ENCODE data around the gene SLCO2A1.

The SLCO2A1 gene

GRCh38 chr3:133997871-133998635, 31.7 kb downstream of the SLCO2A1 start:
- no peak for DNase-seq

DNA sequence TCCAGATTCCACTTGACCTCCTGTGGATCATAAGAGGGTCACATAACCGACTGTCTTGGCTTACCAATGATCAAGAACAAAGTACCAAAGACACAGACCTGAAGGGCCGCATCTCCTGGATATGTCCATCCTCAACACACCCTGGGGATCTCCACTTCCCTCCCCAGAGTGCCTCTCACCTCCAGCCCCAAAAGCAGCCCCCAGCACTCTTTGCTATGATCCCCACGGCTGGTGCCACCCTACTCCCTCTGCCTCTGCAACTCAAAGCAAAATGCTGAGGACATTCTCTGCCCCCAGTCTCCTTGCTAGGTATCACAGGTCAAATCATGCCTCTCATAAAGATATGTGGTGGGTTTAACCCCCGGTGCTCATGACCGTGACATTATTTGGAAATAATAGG, 32.7 kb downstream of the SLCO2A1 start:
- DNase-seq, result no peak

DNA sequence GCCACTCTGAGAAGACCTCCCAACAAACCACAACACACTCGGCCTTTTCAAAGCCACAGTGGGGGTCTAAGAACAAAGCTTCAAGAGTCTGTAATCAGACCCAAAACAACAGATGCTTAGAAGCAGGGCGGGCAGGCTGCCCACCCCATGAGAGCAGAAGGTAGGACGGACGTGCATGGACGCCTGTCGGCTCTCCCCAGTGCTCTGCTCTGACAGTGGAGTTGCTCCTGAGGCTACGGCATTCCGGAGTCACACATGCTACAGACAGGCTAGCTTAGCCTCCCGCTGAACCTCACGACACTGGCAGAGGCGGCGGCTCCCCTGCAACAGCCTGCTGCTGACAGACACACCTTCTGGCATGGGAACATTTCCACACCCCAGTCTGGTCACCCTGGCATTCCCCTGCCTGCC, 33.5 kb downstream of the SLCO2A1 start:
- DNase-seq, result no peak

DNA sequence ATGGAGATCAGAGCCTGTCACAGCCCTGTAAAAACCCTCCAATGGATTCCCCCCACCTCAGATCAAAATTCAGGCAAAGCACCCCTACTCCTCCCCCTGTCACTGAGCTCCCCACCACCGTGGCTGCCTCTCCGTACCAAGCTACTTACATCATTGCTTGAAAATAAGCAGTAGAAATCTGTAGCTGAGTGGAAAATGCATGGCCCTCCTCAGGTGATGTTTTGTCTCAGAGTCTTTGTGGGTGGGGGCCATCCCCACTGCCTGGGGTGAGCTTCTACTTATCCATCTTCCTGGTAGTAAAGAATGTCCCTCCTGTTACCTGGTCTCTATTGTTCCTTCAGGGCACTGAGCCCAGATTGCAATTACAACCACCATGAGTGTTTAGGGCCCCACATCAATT, 34.5 kb downstream of the SLCO2A1 start:
- no peak for DNase-seq

DNA sequence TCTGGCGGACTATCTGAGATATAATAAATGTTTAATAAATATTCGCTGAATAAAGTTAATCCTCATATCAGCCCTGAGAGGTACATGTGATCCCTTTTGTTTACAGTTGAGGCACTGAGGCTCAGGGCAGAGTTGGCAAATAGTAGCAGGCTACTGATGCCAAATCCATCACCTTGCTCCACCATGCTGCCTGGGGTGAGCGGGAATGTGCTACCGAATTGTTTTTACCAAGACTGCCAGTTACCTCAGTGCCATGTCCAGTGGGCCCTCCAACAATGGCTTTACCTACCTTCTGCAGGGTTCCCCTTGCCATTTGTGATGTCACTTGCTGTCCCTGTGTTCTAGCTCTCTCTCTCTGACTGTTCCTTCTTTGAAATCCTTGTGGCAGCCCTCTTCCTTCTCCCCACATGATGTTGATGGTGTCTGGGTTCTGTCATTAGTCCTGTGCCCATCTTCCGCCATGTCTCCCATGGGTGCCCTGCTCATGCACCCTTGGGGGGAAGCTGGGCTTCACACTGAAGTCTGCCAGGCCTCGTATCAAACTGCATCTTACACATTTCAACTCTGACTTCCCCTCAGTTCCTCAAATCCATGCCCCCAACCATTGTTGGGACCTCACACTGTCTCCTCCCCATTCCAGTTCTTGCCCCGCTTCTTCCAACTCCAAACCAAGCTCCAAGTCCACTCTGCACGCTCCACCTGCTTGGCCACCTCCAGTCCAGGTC, 35.4 kb downstream of the SLCO2A1 start:
- no peak for DNase-seq

DNA sequence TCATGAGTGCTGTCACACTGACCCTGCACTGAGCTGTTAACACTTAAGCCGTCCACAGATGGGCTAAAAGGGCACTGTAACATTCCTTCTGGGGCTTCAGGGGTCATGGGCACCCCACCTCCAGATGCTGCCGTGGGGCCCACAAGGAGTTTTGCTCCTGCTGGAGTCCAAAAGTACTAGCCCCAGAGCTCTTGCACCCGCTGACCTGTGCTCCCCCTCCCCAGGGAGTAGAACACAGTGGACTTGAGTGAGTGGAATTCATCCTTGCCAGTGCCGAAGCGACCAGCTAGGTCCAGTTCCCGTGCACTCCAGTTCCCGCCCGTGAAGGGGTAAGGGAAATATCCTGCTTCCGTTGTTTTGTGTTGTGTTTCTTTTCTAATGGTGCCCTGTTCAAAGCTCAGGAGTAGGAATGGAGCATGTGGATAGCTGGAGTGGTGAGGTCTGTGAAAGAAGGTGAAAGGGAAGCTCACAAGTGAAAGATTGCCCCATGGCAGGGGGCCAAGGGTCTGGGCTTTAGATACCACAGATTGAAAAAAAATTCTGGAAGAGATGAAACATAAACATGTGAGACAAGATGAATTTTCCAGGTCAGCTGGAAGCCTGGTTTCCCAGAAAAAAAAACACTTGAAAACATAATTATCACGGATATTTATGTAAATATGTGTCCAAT, 36.6 kb downstream of the SLCO2A1 start:
- DNase-seq, result no peak

DNA sequence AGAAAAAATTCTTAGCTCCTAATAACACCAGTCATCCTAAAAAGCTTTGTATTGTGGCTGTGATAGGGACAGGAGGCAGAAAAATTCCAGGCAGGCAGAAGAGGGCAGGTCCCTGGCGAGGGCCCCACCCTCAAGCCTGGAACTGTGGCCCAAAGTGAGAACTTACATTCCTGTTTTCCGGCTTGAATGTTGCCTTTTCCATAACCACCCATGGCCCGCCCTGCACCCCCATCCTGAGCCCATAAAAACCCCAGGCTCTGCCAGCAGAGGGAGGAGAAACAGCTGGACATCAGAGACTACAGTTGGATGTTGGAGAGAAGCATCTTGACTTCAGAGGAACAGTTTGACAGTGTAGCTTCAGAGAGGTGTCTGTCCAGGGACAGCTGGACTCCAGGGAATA, 37.3 kb downstream of the SLCO2A1 start:
- DNase-seq, result no peak

- DNase-seq, result no peak
Observed at GRCh38 chr3:133991637-133992036, 38.1 kb downstream of the SLCO2A1 start.

DNA sequence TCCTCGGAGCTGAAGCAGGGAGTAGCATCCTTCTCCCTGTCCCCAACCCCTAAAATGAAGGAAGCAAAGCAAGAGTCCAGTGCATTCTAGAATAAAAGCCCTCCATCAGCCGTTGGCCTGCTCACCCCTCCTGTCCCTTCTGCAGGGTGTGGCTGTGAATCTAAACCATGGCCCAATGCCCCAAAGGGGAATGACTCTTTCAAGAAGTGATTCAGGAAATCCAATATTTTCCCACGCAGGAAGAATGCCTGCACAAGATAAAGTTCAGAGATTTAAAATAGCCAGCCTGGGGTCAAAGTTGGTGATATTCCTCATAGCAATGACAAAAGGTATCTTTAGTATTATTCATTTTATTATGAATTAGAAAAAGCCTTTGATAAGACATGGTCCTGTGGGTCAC, 38.5 kb downstream of the SLCO2A1 start:
- DNase-seq, result no peak

- no peak for DNase-seq
Observed at GRCh38 chr3:133989936-133990702, 39.6 kb downstream of the SLCO2A1 start.

DNA sequence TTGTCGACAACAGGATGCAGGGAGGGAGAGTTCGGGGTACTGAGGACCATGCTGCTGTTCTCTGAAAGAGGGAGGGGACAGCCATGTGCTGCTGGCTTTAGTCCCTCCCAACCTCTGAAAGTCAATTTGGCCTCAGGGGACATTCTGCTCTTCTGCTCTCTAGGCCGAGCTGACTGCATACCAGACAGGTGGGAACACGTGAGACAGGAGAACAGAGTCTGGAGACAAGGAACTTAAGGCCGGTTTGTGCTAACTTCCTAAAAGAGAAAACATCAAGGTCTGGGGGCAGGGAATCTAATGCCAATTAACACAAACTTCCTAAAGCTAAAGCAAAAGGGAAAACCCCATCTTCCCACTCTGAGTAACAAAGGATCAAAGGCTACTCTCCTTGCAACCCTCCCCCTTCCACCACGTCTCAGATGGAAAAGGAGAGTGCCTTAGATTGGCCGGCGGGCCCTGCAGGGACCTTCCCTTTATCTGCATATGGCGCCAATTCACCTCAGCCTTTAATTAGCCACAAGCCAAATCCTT, 41.0 kb downstream of the SLCO2A1 start:
- DNase-seq, result no peak

GRCh38 chr3:133987948-133988484, 41.7 kb downstream of the SLCO2A1 start:
- no peak for DNase-seq

- peak; percentile 61 for DNase-seq
Observed at GRCh38 chr3:133987136-133987535, 42.6 kb downstream of the SLCO2A1 start.

- DNase-seq, result no peak
Observed at GRCh38 chr3:133986311-133986710, 43.4 kb downstream of the SLCO2A1 start.

DNA sequence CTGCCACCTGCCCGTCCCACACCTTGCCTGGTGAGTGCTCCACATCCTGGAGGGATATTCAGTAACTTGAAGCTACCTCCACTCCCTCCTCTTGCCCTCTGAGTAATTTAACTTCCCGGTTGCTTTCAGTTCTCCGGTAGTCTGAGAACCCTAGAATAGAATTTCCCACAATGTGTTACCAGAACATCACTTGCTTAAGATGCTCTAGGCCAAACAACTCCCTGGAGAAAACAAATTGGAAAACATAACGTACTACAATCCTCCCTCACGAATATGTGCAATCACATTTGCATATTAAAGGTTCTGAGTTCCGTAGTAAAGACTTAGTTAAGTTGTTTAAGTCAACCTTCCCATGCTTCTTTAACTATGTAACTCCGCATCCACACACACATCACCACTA, 44.8 kb downstream of the SLCO2A1 start:
- no peak for DNase-seq

DNA sequence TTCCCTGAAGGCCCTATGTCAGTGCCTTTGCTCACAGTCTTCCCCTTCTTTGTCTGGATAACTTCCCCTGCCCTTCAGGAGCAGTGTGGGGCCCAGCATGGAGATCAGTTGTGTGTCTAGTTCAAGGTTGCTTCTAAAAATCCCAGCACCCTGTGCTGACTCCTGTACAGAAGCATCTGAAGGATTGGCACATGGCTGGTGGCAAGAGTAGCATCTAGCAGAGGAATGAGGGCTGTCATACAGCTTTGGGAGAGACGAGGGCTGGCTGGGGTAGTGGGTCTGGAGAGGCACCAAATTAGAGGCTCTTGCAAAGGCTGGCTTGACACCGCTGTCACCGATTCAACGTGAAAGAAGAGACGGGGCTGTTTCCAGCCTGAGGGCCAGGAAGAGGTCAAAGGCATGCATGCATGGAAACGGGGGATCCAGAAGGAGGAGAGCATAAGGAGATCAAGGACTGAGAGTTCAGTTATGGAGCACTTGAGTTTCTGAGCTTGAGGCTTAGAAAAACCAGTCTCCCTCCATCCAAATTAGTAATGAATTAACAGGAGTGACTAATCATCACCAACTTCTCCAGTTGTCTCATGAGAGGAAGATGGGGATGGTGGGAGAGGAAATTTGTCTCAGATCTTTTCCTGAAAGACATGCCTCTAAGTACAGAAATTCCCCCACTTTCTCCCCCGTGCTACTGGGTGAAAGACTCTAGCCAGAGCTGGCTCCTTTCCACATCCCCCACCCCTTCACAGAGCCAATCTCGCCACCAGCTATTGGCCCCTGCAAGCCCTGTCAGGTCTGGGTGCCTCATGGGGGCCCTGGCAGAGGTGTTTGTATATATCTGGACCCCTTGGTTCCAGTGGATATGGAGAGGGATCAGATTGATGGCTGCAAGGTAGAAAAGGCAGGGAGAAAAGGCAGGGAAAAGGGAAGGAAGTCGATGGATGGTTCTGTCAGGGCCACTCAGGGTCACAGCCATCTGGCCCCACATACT, 45.9 kb downstream of the SLCO2A1 start:
- DNase-seq, result no peak

GRCh38 chr3:133983126-133983525, 46.6 kb downstream of the SLCO2A1 start:
- no peak for DNase-seq

GRCh38 chr3:133980550-133980949, 49.2 kb downstream of the SLCO2A1 start:
- DNase-seq, result no peak

- no peak for DNase-seq
Observed at GRCh38 chr3:133980035-133980434, 49.7 kb downstream of the SLCO2A1 start.

- DNase-seq, result no peak
Observed at GRCh38 chr3:133979553-133979952, 50.2 kb downstream of the SLCO2A1 start.

DNA sequence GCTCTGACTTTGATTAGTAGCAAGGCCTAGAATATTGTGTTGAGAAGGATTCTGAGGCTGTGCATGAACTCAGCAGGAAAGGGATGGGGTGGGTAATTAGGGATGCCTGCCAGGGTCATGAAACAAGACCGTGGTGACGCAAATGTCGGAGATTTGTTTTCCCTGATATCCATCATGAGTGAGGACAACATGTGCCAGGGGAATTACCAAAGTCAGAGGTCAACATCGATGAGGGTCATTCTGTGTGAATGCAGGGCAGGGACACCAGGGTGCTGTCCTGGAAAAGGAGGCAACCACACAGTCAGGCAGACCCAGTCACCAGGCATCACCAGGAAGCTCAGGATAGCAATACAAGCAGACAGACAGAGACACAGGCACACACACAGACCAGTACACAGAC, 52.2 kb downstream of the SLCO2A1 start:
- DNase-seq, result no peak

Measured in DMS153 (cell line).